Activated CD4-positive, CD25-positive, alpha-beta regulatory T cell (primary cell): ENCODE data around the gene TSPAN3.

Experiments
- DNase-seq, 4 experiments: peaks; one replicate each; lab custom pipeline; 2025; lab: John Stamatoyannopoulos, UW

The TSPAN3 gene

DNA sequence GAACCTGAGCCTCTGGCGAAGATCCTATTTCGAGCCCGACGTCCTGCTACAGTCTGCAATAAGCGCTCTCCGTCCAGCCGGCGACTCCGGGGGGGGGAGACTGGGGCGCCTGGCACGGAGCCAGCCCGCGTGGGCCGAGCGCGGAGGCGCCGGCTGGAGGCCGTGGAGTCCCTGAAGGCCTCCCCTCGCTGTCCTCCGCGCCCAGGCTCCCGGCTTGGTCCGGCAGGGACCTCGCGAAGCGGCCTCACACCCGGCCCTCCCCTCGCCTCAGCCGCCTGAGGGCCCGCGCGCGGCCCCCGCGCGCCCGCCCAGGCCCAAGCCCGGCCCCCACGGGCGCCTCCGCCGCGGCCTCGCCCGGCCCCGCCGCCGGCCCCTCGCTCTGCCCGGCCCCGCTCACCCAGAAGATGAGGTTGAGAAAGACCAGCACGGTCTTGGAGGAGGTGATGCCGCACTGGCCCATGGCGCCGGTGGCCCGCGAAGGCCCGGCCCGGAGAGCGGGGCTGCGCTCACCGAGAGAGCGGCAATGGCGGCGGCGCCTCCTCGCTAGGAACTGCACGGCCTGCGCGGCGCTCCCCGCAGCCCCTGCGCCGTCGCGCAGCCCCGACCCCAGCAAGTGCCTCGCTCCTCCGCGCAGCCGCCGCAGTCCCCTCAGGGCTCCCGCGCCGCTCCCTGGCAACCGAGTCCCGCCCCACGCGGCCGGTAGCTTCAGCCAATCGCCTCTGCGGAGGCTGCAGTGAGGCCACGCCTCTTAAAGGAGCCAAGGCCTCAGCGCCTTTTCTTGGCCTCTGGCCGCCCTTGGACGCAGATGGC lies at the start of gene TSPAN3:
Gene TSPAN3, minus strand, starts transcription at position 615 of the 810 bp plus-strand sequence. Its CDS starts 155 bp downstream, at position 460.
- peak; percentile 73 to 88 (median 86) for DNase-seq

DNA sequence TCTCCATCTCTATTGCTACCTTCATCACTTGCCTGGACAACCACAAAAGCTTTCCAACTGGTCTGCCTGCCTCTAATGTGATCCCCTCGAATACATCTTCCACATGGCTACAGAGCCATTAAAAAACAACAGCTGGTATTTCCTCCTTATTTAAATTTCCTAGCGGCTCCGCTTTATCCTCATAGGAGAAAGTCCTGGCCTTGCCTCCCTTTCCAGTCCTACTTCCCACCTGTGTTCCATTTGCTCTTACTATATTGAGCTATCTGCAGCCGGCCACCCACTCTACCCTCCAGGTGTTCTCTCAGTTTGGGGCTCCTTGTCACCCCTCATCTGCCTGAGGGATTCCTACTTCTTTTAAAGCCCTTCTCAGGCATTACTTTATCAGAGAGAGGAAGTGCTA lies 49.7 kb upstream of the TSPAN3 start:
- DNase-seq, result no peak

DNA sequence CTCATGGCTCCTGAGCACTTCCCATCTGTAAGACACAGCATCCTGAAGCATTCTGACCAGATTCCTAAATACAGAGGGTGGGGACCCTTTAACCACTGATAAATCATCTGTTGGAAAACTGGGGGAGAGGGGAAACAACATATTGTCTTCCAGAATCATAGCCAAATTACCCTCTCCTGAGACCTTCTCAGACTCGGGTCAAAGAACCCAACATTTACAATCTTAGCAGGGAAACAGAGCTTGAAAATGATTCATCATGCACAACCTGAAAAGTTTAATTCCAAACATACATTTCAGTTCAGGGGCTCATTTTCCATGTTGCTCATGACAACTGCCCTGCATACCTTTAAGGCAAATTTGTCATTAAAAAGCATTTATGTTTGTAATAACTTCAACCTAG lies 48.5 kb upstream of the TSPAN3 start:
- no peak for DNase-seq

DNA sequence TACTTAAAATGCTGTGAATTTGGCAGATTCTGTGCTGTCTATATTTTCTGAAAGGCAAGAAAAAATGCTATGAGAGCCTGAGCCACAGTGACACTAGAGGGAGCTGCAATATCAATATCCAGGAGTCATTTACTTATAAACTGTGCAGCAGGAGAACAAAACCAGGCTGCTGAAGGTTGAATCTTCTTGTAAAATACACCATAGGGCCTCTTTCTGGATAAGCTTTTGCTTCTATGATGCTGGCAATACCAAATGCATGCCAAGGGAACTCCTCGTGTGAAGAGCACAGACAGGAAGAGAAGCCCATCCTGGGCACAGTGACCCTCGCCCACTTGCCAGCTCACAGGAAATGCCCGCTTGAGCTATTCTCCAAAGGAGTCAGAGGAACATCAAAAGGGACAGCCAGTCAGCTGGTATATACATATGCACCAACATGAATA lies 48.0 kb upstream of the TSPAN3 start:
- no peak for DNase-seq

DNA sequence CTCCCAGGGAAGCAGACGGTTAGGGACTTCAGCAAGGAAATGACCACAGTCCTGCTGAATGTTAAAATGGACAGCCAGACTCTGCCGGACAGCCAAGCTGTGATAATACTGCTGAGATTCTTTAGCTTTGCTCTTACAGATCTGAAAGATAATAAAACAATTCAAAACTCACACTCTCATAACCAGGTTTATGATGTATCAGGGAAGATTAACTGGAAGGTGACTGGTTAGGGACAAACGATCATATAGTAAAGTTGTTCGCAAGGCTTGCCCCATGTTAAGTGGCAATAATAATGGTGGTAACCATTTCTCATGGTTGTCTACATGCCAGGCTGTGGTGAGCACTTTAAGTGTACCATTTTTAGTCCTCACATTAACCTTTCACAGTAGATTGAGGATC lies 44.3 kb upstream of the TSPAN3 start:
- no peak for DNase-seq

DNA sequence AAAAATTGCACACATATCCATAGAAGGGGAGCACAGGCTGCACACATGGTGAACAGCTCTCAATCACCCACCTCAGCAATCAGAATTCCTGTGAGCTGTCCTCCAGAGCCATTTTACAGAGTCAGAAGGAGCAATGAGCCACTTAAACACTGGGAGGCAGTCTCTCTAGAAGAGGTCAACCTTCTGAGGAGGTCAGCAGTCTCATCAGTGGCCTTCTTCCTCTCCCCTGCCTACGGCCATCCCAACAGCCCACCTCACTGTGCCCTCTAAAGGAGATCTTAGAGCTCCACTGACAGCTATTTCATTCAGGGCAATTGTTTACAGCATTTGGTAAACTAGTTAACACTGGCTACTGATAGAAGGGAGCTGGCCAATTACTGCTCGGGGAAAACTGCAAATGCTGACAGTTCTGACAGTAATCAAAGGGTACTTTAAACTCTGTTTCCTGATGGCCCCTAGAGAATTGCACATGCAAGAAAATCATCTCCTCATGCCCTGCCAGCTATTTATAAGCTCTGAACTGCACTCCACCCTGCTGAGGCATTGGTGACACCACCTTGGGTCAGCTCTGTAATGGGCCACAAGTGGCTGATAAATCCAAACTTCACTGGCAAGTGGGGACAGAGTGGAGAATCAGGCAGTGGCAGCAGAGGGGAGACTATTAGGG lies 42.1 kb upstream of the TSPAN3 start:
- DNase-seq, result no peak

DNA sequence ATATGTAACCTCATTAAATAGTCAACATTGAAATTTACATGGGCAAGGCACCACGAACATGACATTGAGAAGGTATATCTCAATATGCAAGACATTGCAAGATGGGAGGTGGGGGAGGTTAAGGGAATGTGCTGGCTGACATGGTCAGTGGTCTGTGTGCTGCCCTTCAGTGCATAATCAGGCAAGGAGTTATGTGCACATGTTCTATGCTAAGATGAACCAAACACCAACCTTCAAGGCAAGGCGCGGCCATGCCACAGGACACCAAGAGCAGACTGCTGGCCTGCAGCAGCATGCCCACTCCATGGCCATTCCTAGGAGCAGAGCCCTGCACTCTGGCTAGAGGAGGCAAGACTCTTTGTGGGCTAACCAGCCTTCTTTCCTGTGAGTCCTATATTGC lies 40.9 kb upstream of the TSPAN3 start:
- no peak for DNase-seq

DNA sequence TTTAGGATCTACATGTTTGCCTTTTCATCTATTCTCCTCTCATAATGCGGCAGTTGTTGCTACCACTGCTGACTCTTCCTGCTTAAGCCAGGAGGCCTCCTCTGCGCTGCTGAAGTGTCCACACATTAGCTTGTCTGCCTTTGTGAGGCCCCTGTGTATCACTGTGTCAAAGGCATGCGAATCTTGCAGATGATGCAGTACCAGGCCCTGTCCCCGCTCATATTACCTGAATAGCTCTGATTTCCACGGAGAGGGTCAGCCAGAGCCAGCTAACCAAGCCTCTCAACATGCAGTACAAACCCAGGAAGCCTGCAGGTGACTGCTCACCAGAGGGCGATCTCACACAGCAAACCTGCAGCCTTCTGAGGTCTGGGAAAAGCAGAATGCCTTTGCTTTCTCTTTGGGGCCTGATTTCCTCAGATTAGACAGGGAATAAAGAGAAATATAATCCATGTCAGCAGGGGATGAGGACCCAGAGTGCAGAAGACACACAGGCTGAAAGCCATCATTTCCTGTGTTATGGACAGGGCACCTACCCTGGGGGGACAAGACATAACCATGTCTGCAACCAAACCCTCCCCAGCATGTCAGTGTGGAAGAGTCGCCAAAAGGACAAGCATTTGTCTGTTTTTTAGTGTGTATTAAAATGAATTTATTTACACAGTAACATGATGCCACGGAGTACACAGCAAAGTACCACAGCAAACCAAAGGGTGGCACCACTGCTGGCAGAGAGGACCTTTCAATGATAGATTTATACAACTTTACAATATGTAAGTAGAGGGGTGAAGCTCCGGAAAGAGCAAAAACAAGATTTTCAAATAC lies 36.8 kb upstream of the TSPAN3 start:
- DNase-seq, result no peak

DNA sequence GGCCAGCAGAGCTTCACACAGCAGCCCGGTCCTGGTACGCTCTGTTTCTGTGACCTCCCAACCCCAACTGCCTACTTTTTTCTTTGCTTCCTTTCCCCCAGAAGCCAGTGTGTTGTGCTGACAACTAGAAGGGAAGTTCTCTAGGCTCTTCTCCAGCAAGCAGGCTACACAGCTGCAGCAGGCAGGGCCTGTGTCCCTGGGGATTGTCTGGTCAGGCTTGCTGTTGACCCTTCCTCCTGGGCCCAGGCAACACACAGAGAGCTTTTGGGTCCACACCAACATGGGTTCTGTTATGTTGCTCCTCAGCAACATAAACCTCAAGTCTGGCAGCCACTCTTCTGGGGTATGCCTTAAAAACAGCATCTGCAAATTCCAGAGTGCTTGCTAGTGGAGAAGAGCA lies 36.2 kb upstream of the TSPAN3 start:
- no peak for DNase-seq

DNA sequence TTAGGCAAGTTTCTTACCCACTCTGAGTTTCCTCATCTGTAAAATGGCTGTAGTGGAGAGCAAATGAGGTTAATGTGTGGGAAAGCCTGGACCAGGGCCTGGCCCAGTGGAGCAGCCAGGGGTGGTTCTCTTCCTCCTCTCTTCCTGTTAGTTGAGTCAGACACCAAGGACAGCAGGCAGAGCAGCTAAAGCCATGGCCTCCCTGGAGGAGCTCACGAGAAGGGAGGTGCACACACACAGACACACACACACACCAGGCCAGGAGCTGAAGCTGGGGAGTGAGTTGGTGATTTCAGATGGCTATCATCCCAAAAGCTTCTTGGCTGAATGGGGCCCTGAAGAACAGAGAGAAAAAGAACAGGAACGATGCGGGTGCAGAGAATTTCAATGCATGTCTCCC lies 33.2 kb upstream of the TSPAN3 start:
- DNase-seq, result no peak

DNA sequence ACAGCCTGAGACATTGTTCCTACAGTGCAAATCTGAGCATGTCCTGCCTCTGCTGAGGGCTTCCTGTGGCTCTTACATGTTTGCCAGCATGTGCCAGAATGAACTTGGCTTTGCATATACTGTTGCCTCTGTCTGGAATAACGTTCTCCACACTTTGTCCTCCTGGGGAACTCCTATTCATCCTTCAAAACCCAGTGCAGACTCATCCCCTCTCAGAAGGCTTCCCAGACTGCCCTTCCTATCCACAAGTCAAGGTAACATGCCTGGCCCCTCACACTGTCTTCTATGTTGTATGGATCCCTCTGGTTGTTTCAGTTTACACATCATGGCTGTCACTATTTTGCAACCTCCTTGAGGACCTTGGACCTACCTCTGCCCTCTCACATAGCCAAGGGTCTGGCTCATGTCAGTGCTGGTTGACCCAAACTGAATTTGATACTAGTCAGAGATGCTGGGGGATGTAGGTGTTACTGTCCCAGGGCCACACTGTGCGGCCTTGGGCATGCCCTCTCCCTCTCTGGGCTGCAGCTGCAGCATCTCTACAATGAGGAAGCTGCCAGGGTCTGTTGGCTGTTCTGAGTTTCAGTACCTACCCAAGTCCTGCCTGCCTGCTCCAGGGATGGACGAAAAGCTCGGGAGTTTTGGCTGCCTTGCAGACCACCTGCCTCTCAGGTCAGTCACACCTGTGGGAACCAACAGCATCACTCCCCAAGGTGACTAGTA lies 29.0 kb upstream of the TSPAN3 start:
- DNase-seq, result no peak

DNA sequence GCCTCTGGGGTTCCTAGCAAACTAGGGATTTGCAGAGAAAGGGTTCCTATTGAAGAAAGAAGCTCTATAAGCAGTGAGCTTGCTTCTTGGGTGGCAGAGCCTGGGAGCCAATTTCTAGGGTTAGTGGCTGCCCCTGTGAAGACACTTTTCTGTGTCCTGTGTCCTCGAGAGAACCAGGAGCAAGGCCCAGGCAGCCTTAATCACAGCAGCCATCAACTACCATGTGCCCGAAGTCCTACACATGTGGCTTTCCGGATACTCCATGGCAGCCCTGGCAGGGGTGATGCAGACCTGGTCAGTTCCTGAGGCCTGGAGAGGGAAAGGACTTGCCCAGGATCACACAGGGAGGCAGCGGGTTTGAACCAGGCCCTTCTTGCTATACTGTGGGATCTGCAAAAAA lies 27.7 kb upstream of the TSPAN3 start:
- no peak for DNase-seq

DNA sequence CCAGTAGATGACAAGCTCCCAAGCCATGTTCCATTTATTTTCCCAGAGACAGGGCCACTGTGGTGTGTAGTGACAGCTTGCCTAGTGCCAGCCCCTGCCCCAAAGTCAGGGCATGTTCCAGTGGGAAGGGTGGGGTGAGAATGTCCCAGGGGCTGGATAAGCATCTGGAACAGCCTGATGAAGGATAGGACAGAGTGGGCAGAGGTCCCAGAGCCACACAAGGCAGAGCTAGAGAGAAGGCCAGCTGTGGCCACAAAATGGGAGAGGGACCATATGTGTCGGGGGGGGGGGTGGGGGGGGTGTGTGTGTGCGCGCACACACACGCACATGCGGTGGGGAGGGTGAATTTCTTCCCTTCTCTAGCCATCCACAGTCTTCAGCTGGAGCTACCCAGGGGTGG lies 27.0 kb upstream of the TSPAN3 start:
- no peak for DNase-seq

DNA sequence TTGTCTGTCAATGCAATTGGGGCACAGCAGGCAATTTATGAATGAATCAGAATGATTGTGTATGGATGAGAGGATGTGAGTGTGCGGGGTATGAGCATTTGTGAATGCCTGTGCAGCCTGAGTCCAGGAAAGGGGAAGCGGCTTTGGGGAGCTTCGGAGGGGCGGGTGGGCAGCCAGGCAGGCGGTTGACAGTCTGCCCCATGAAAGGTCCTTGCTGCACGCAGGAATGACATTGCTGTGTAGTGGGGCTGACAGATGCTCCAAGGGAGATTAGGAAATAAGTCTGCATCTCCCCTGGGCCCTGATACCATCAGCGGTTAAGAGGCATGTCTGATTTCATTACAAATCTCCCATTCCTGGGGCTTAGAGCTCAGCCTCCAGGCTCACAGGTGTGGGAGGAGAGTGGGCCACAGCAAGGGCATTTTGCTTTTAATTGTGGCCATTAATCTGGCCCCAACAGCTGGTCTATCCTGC lies 26.4 kb upstream of the TSPAN3 start:
- no peak for DNase-seq

DNA sequence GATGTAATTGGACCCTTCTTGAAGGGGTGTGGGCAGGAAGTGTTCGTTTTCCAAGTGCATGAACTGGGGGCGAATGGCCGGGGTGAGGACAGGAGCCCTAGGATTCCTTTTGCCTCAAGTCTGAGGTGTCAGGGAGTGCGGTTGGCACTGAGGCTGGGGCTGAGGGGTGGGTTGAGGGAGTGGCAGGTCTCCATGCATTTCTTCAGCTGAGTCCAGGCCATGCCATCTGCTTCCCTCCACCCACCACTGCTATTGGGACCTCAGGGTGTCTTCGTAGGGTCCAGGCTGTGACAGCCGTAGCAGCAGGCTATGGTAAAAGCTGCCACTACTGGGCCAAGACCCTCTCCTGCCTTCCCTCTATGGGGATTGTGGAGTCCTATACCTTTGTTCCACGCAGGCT lies 25.6 kb upstream of the TSPAN3 start:
- no peak for DNase-seq

DNA sequence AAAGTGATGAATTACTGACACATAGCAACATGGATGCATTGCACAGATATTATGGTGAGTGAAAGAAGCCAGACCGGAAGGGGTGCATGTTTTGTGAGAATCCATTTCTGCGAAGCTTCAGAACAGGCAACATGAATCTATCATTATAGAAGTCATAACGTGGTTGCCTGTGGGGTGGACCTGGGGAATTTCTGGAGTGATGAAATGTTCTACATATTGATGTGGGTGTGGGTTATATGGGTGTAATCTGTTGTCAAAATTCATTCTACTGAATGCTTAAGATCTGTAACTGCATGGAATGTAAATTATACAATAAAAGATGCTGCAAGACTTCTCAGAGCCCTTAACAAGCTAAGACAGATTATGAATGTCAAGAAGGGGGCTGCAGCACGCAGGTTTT lies 25.2 kb upstream of the TSPAN3 start:
- DNase-seq, result no peak

DNA sequence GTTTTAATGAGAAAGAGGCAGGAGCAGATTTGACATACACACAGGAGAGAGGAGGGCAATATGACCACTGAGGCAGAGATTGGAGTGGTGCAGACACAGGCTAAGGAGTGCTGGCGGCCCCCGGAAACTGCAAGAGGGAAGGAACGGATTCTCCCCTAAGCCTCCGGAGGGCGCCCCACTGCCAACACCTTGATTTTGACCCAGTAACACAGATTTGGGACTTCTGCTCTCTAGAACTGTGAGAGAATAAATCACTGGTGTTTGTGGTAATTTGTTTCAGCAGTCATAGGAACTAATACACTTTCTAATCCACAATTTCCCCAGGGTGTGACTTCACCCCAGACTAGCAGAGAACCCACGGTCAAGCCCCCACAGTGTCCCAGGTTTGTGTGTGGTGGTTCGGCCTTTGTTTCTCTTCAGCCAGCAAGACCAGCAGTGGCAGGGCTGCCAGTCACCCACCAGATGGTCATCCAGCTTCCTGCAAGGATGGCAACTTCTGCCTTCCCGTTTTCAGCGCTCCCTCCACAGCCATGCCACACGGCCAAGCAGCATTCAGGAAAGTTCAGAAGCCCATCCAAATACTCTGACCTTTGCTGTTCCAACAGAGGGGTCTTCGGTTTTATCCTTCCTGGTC lies 23.6 kb upstream of the TSPAN3 start:
- no peak for DNase-seq

DNA sequence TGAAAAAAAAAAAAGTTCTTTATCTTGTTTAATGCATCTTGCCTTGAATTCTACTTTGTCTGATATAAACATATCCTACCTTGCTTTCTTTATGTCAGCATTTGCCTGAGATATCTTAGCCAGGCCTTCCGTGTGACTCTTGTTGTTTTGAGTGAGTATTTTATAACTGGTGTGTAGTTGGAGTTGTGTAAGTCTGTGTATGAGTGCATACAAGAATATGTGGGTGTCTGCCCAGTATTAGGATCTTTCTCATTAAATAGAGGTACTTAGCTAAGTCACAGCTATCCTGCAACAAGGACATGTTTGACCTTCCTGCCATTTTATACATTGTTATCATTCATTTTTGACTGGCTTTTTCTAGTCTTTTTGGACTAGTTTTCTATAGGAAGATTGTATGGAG lies 22.5 kb upstream of the TSPAN3 start:
- DNase-seq, result no peak

DNA sequence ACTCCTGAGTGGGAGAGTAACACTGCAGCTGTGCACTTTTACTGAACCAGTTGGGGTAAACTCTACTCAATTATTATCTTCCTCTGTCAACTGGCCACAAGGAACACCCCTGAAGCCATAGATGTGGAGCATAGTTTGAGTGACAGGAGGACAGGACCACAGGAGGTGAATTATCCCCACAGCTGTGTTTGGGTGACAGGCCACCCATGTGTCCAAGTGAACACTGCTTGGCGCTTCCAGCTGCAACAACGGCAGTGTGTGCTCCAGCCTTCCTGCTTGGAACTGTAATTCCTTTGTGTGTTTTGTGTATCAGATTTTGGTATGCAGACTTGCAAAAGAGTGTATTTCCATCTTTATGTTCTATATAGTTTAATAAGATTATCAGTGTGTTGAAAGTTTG lies 20.2 kb upstream of the TSPAN3 start:
- no peak for DNase-seq

DNA sequence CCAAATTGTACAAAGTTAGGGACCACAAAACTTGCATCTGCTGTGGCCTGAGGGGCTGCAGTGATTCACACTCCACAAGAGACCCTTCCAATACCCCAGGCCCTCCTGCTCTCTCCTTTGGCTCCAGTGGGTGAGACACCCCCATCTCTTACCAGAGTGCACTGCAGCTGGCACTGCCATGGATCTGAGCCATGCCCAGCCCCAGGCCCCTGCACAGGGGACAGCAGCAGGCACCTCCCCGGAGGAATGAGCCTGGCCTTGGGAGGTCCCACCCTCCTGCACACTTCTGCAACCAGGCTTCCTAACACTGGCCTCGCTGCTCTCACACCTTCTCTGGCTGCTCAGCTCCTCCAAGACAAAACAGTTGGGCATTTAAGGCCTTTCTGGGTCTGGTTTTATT lies 16.3 kb upstream of the TSPAN3 start:
- DNase-seq, result no peak

DNA sequence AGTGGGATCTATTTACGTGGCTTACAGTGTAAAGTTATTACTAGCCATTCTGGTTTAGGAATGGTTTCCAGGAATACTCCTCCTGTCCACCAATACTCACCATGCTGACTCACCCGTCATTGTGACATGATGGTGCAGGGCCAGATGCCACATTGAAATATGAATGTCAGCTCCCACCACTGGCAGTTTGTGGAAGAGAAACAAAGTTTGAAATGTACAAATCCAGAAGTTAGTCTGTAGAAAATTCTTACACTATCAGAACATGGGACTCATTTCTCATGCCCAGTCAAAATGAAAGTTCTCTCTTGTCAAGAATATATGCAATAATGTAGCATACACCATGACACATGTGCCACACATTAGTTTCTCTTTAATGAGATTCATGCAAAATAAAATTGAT lies 14.4 kb upstream of the TSPAN3 start:
- DNase-seq, result no peak

DNA sequence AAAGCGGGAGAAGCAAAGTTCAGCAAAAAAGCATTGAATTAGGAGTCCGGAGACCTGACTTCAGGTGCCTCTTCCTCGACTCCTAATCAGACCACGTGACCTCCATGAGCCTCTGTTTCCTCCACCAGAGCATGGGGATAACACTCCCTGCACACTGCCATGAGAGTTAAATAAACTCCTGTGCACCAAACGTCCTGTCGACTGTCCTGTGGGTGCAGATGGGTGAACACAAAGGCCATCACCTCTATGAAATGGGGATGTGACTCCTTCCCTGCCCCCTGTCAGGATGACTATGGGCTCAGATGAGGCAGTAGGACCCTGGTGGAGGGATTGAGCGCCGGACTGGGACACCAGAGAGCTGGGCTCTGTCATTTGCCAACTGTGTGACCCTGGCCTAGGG lies 13.5 kb upstream of the TSPAN3 start:
- DNase-seq, result no peak
